ENCODE measurements around the gene HSD17B1. TPM values are rescaled to one million over a fixed set of nuclear protein-coding genes. Genes with fewer than 3 reads are reported as not detected.

HSD17B1 gene
- total and polyA plus RNA-seq, 2 of the 13 experiments (the other 11 are each of a cell fraction or from before 2014, with no cell fraction given) = 0.54 to 0.93 TPM

GRCh38 chr17:42536372-42537155, 16.2 kb upstream of the HSD17B1 start:
- DNase-seq (ENCODE audit: low spot score) = peak; percentile 86
- TF ChIP-seq ETV5 (CRISPR knock-in tag; IDR thresholded peaks at IDR 0.05; ENCODE audit: borderline replicate concordance) (peak; percentile 97), NFKB2 (CRISPR knock-in tag; IDR thresholded peaks at IDR 0.05; ENCODE audit: borderline replicate concordance) (peak; percentile 35; the same call in 1 of the 2 replicates), ZFP36L2 (CRISPR knock-in tag; IDR thresholded peaks at IDR 0.05) (no peak), HMGA1 (CRISPR knock-in tag; conservative IDR thresholded peaks at IDR 0.05) (no peak), ZNF629 (CRISPR knock-in tag; conservative IDR thresholded peaks at IDR 0.05) (0 out of 2 replicates have a peak, but pooled peaks have one; percentile 17), RERE (CRISPR knock-in tag; IDR thresholded peaks at IDR 0.05; ENCODE audit: low read depth) (peak; percentile 73), FOXA1 (IDR thresholded peaks at IDR 0.05) (no peak), FOXA1 (CRISPR knock-in tag; IDR thresholded peaks at IDR 0.05) (peak; percentile 31), KLF12 (CRISPR knock-in tag; IDR thresholded peaks at IDR 0.05; ENCODE audit: borderline replicate concordance) (0 out of 2 replicates have a peak, but pooled peaks have one; percentile 31), ZNF564 (CRISPR knock-in tag; IDR thresholded peaks at IDR 0.05) (peak; percentile 75), MTA1 (CRISPR knock-in tag; IDR thresholded peaks at IDR 0.05; ENCODE audit: borderline replicate concordance) (peak; percentile 4; the same call in 1 of the 2 replicates), ZNF749 (CRISPR knock-in tag; IDR thresholded peaks at IDR 0.05; ENCODE audit: borderline replicate concordance) (no peak; the same call in 1 of the 2 replicates), KAT7 (CRISPR knock-in tag; IDR thresholded peaks at IDR 0.05; ENCODE audit: borderline replicate concordance) (peak; percentile 22; the same call in 1 of the 2 replicates), RCOR2 (CRISPR knock-in tag; IDR thresholded peaks at IDR 0.05) (peak; percentile 74), MTA3 (CRISPR knock-in tag; IDR thresholded peaks at IDR 0.05) (no peak), POLR2G (IDR thresholded peaks at IDR 0.05; ENCODE audit: low read depth, low read length) (peak; percentile 72; the same call in 1 of the 2 replicates), MAX (IDR thresholded peaks at IDR 0.05) (peak; percentile 85; the same call in 1 of the 2 replicates), STAG1 (CRISPR knock-in tag; IDR thresholded peaks at IDR 0.05) (no peak), ZNF7 (CRISPR knock-in tag; IDR thresholded peaks at IDR 0.05) (peak; percentile 53; the same call in 1 of the 2 replicates), ZBTB1 (CRISPR knock-in tag; IDR thresholded peaks at IDR 0.05; ENCODE audit: borderline replicate concordance) (peak; percentile 15; the same call in 1 of the 2 replicates), KAT2B (IDR thresholded peaks at IDR 0.05; ENCODE audit: borderline replicate concordance, low read depth, low read length) (no peak)

More at GRCh38 chr17:42536372-42537155, 16.2 kb upstream of the HSD17B1 start:
- peaks cover 3 to 5% of the 10 kb centered on the region in 2 experiments; a peak in 1 of 5 replicates for H3K36me3 ChIP-seq (replicated peaks in 1 of 2; ENCODE audit: control insufficient read depth in 1 of 2, insufficient read depth in 2 of 2, low read length in 2 of 2)
- H3K9ac ChIP-seq (ENCODE audit: insufficient read depth, low read depth, low read length) = peak overlapping the region; percentile 83
- ATAC-seq = peak; percentile 69
- peak overlapping the region; percentile 54 to 72 (median 66) for H3K4me3 ChIP-seq (replicated peaks in 1 of 3; ENCODE audit: insufficient read depth in 1 of 3, low read depth in 2 of 3, low read length in 3 of 3)
- peaks cover 62% of the 10 kb centered on the region for H3K4me1 ChIP-seq (ENCODE audit: insufficient read depth, low read length)
- no peak for FAIRE-seq
- peak overlapping the region; percentile 99 for H3K4me2 ChIP-seq (ENCODE audit: low read depth, low read length)
- no peaks in the 10 kb centered on the region for H4K20me1 ChIP-seq (ENCODE audit: insufficient read depth, low read length)
- H3K79me2 ChIP-seq (ENCODE audit: insufficient read depth, low read length) = peaks cover 13% of the 10 kb centered on the region
- under 1% methylated on average over 22 of the region's 65 CpGs for WGBS (ENCODE audit: low lambda C conversion rate)
- H3K27me3 ChIP-seq (ENCODE audit: control insufficient read depth in 1 of 2, insufficient read depth in 2 of 2, low read length in 2 of 2) = no peaks in the 10 kb centered on the region
- in situ Hi-C loops (cut with HindIII; ENCODE audit: extremely low pct_ligation_motif_present, low pct_unique_long_range_greater_than_20kb) (no loop called here), intact Hi-C loops (cut with micrococcal nuclease; ENCODE audit: unreplicated experiment) (no loop called here)
- ChIA-PET POLR2A (interaction anchor here (0.7 to 4.2 kb wide), 28 partner anchors 9 to 262 kb away, joined by 3 to 68 read pairs (median 6); partner anchors contain the start of genes CAVIN1, CNTD1, COA3 and COASY), CTCF (ENCODE audit: low intra/inter-chr PET ratio, low total read pairs) (no interaction called here)
- no peak overlapping the region for H2AFZ ChIP-seq (ENCODE audit: low read length)
- BruUV-seq (replicated peaks) = TSS peak; percentile 45
- H3K27ac ChIP-seq (ENCODE audit: extremely low read length, insufficient read depth, low read length) = peak overlapping the region; percentile 79
- H3K9me3 ChIP-seq (ENCODE audit: low read length) = no peaks in the 10 kb centered on the region
